GM12878 (cell line): ENCODE data around the gene BBC3. TPM values are rescaled to one million over a fixed set of nuclear protein-coding genes. Genes with fewer than 3 reads are reported as not detected.
A peak's percentile ranks its signal among the peaks of the same experiment; 100 is the strongest.

Source experiments
- ATAC-seq: fragments of 200-7000 bp; cut with Tn5 transposase; 3 replicates; pipeline ENCODE4 v1.9.1; 2020; ENCODE audit warnings: mild to moderate bottlenecking, moderate library complexity
- BruUV-seq: library from RNA; stranded (reverse); fragments of 400-500 nt; replicated peaks from 2 replicates; lab custom pipeline; 2021; lab: Mats Ljungman, UMichigan
- CTCF ChIA-PET: fragments of 300-600 bp; sonication (Branson Sonifier 250); formaldehyde crosslinking; extraction: SDS; loops from one replicate; lab custom pipeline; 2021; ENCODE audit warnings: inconsistent platforms; lab: Yijun Ruan, JAX
- POLR2A ChIA-PET: fragments of 350-600 bp; formaldehyde crosslinking; extraction: SDS; loops from one replicate; lab custom pipeline; 2021; ENCODE audit warnings: inconsistent platforms; lab: Charles Lee
- RAD21 ChIA-PET: fragments of 300-600 bp; sonication (Branson Sonifier 250); formaldehyde crosslinking; loops from one replicate; lab custom pipeline; 2023; ENCODE audit warnings: antibody characterized with exemption; ENCODE audit not compliant: unreplicated experiment; lab: Charles Lee
- SMC1A ChIA-PET: fragments of 300-600 bp; sonication (Branson Sonifier 250); formaldehyde crosslinking; loops from one replicate; lab custom pipeline; 2023; ENCODE audit not compliant: unreplicated experiment, uncharacterized antibody; lab: Charles Lee
- DNase-seq: peaks from one replicate; pipeline ENCODE4 v3.0.0-alpha.2; 2011; ENCODE audit warnings: low read depth, low spot score
- FAIRE-seq: peaks from 3 replicates; lab custom pipeline; 2011; peaks lifted over from hg19 to GRCh38; lab: Jason Lieb, UNC
- H2AFZ ChIP-seq: 2 replicates; pipeline ENCODE4 v1.6.0; 2011; ENCODE audit warnings: low read depth, low read length, control low read depth; ENCODE audit not compliant: control insufficient read depth
- H3K27ac ChIP-seq: 2 replicates; pipeline ENCODE4 v1.5.1; 2011; ENCODE audit warnings: control low read depth; ENCODE audit not compliant: control insufficient read depth, insufficient read depth
- H3K27me3 ChIP-seq, 2 experiments: replicated peaks in 1 of 2; 2 replicates each; pipeline versions ENCODE4 v1.6.0 to v1.6.1; 2011; ENCODE audit warnings: low read length in 1 of 2; ENCODE audit not compliant: control insufficient read depth in 2 of 2, insufficient read depth in 2 of 2
- H3K36me3 ChIP-seq, 2 experiments: 2 replicates each; pipeline ENCODE4 v1.5.1; 2011; ENCODE audit warnings: low read length in 1 of 2; ENCODE audit not compliant: control insufficient read depth in 2 of 2, insufficient read depth in 2 of 2
- H3K4me1 ChIP-seq: 2 replicates; pipeline ENCODE4 v1.6.1; 2011; ENCODE audit warnings: mild to moderate bottlenecking, low read length, moderate library complexity, mixed read lengths; ENCODE audit not compliant: control insufficient read depth, insufficient read depth
- H3K4me2 ChIP-seq: 2 replicates; pipeline ENCODE4 v1.6.0; 2011; ENCODE audit warnings: control low read depth; ENCODE audit not compliant: control insufficient read depth, insufficient read depth
- H3K4me3 ChIP-seq: fragments of 200-600 bp; sonication (generic); 2 replicates; pipeline ENCODE4 v1.5.1; 2016
- H3K79me2 ChIP-seq: 2 replicates; pipeline ENCODE4 v1.6.0; 2011; ENCODE audit warnings: low read length; ENCODE audit not compliant: control insufficient read depth, insufficient read depth
- H3K9ac ChIP-seq: 2 replicates; pipeline ENCODE4 v1.8.0; 2011; ENCODE audit warnings: low read length, control low read depth, mixed read lengths; ENCODE audit not compliant: control insufficient read depth, insufficient read depth
- H3K9me3 ChIP-seq: replicated peaks from 3 replicates; pipeline ENCODE4 v1.5.1; 2011; ENCODE audit warnings: mild to moderate bottlenecking, low read length; ENCODE audit not compliant: control insufficient read depth, insufficient read depth
- H4K20me1 ChIP-seq: 2 replicates; pipeline ENCODE4 v1.6.0; 2011; ENCODE audit not compliant: control insufficient read depth, insufficient read depth
- CHD2 ChIP-seq: IDR thresholded peaks from 2 replicates; pipeline ENCODE4 v1.6.1; 2011; ENCODE audit warnings: low read depth, low read length, improper control_type of control experiment, borderline replicate concordance
- MTA3 ChIP-seq: IDR thresholded peaks from 2 replicates; pipeline ENCODE4 v1.6.1; 2012; ENCODE audit warnings: low read length, inconsistent platforms, borderline replicate concordance
- MYB ChIP-seq: fragments of 150-350 bp; IDR thresholded peaks from 2 replicates; pipeline ENCODE4 v1.6.1; 2014; ENCODE audit warnings: mild to moderate bottlenecking, low read depth, low read length, borderline replicate concordance
- POLR2AphosphoS2 ChIP-seq: IDR thresholded peaks from 2 replicates; pipeline ENCODE4 v1.6.1; 2011; ENCODE audit warnings: low read depth, mild to moderate bottlenecking, low read length, improper control_type of control experiment, moderate library complexity
- STAT1 ChIP-seq: fragments of 450-650 bp; conservative IDR thresholded peaks from 2 replicates; pipeline ENCODE4 v1.6.1; 2014; ENCODE audit warnings: antibody characterized with exemption, mild to moderate bottlenecking
- ZNF384 ChIP-seq: IDR thresholded peaks from 2 replicates; pipeline ENCODE4 v1.6.1; 2012; ENCODE audit warnings: low read depth, mild to moderate bottlenecking, low read length, improper control_type of control experiment, borderline replicate concordance
- WGBS: methylation state at CpG from one replicate; pipeline ENCODE4 v1.1.6; 2016; ENCODE audit warnings: low lambda C conversion rate; ENCODE audit not compliant: insufficient replicate concordance, insufficient coverage; ENCODE audit errors: missing lambda C conversion rate; 5-methylcytosine and 5-hydroxymethylcytosine counted together
- in situ Hi-C: fragments of 300-500 bp; cut with MboI; formaldehyde crosslinking; loops from 9 replicates; pipeline ENCODE4 v1.14.3; 2018; ENCODE audit warnings: mixed read lengths
- intact Hi-C: fragments of 100-400 bp; cut with micrococcal nuclease; formaldehyde crosslinking; loops from one replicate; pipeline ENCODE4 v1.14.2; 2022; ENCODE audit not compliant: unreplicated experiment
- polyA plus RNA-seq, 11 experiments: library from polyadenylated mRNA; depleted of rRNA in 4 of 11; unstranded in 6 of 11; stranded (reverse) in 5 of 11; fragments of >200 nt; fragmentation: Nextera tagmentation in 4 of 11; fragmentation: Illumina TruSeq in 1 of 11; extraction: Ambion mirVana in 4 of 11; extraction: Trizol in 1 of 11; gene quantifications; 1 replicate in 1 of 11; 2 replicates in 10 of 11; pipeline versions ENCODE4 v1.2.1 to v1.2.3, GENCODE V29; 2011 to 2016; ENCODE audit warnings: inconsistent platforms in 2 of 11, missing spikeins in 2 of 11, low read depth in 1 of 11
- total RNA-seq, 4 experiments: library from RNA; depleted of rRNA in 3 of 4; stranded (reverse); fragments of >200 nt in 3 of 4; fragmentation: Illumina TruSeq in 1 of 4; extraction: Trizol in 1 of 4; gene quantifications; 2 replicates each; pipeline versions ENCODE4 v1.2.1 to v1.2.3, GENCODE V29; 2013 to 2021
- TF ChIP-seq, protein P1 (sequence below): IDR thresholded peaks from 2 replicates; pipeline ENCODE4 v1.6.1; 2011; ENCODE audit warnings: borderline replicate concordance, low read depth, mild to moderate bottlenecking, moderate library complexity, mixed read lengths, low read length; ENCODE audit not compliant: insufficient read depth; ENCODE audit errors: extremely low read length
- TF ChIP-seq, protein P2 (sequence below): IDR thresholded peaks from 2 replicates; pipeline ENCODE4 v1.6.1; 2012; ENCODE audit warnings: low read depth, low read length, improper control_type of control experiment

Gene BBC3
- total and polyA plus RNA-seq, 10 of the 15 experiments (the other 5 are each of a cell fraction or from before 2014, with no cell fraction given), result 0.10 to 17.9 (median 7.5) TPM

DNA sequence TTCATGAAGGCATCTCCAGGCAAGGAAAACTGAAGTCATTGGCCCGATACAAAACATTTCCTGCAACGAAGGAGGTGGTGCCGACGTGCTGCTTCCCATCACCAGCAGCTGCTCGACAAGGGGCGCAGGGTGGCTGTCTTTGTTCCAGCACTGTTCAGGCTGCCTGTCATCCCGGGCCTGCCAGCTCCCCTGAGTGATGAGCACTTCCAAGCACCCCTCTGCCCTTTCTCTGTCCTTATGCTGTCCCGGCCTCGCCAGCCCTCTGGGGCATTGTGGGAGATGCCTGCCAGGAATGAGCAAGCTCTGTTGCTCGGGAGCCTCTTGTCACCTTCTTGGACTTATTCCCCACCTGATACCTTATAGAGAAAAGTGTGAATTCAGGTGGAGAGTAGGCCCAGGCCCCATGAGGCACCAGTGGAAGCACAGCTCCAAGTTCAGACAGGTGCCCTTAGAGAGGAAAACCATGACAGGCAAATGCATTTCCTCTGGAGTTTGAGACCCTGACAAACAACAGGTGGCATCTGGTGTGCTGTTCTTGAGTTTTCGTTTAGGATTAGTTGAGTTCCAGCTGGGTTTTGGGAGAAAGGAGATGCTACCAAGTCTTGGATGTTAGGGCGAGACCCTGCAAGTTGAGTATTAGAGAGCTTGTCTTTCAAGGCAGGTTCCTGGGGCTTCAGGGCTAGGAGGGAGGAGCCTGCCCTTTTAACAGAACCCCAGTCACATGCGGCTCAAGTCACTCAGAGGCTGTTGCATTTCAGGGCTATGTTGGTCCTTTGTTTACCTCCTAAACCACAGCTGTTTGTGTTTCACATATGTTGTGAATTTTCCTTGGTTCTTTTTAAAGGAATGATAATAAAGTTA, 21.4 kb downstream of the BBC3 start:
- SMC1A ChIA-PET, result interaction anchor here (0.9 to 7.4 kb wide), 11 partner anchors 16 to 303 kb away, joined by 3 to 211 read pairs (median 19); partner anchors contain the start of gene SAE1
- H3K27ac ChIP-seq, result no peak overlapping the region
- H4K20me1 ChIP-seq, result no peaks in the 10 kb centered on the region
- TSS peak; percentile 77 for BruUV-seq
- H3K36me3 ChIP-seq, result peaks cover 24 to 30% of the 10 kb centered on the region in 2 experiments
- TF ChIP-seq, protein P1, sequence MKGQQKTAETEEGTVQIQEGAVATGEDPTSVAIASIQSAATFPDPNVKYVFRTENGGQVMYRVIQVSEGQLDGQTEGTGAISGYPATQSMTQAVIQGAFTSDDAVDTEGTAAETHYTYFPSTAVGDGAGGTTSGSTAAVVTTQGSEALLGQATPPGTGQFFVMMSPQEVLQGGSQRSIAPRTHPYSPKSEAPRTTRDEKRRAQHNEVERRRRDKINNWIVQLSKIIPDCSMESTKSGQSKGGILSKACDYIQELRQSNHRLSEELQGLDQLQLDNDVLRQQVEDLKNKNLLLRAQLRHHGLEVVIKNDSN, result no peak
- H2AFZ ChIP-seq, result no peak overlapping the region
- WGBS, result 61% methylated on average over 13 of the region's 13 CpGs
- CTCF ChIA-PET, result interaction anchor here (1.0 to 12.2 kb wide), 25 partner anchors 8 to 196 kb away, joined by 3 to 473 read pairs (median 8); partner anchors contain the start of genes CCDC9, DHX34, SAE1 and ZC3H4
- ATAC-seq (no peak), FAIRE-seq (peak; percentile 47), DNase-seq (no peak)
- POLR2A ChIA-PET, result interaction anchor here (0.5 to 4.3 kb wide), 7 partner anchors 8 to 81 kb away, joined by 3 to 66 read pairs (median 4); partner anchors contain the start of gene CCDC9
- no peaks in the 10 kb centered on the region for H3K79me2 ChIP-seq
- in situ Hi-C loops (loop anchor here (5.0 kb wide), 1 partner anchor 38 kb away; no protein-coding TSS in a partner anchor), intact Hi-C loops (loop anchor here (1.0 kb wide), 1 partner anchor 35 kb away; no protein-coding TSS in a partner anchor)
- RAD21 ChIA-PET, result interaction anchor here (1.7 to 7.1 kb wide), 3 partner anchors 9 to 59 kb away, joined by 6 to 255 read pairs (median 17); no protein-coding TSS in a partner anchor
- H3K9me3 ChIP-seq, result no peaks in the 10 kb centered on the region
- no peak overlapping the region for H3K9ac ChIP-seq
- H3K4me1 ChIP-seq, result 0 out of 2 replicates have a peak, but pooled peaks cover 2% of the 10 kb centered on the region
- no peak overlapping the region for H3K4me3 ChIP-seq
- H3K4me2 ChIP-seq, result no peak overlapping the region
- H3K27me3 ChIP-seq, result no peaks in the 10 kb centered on the region

DNA sequence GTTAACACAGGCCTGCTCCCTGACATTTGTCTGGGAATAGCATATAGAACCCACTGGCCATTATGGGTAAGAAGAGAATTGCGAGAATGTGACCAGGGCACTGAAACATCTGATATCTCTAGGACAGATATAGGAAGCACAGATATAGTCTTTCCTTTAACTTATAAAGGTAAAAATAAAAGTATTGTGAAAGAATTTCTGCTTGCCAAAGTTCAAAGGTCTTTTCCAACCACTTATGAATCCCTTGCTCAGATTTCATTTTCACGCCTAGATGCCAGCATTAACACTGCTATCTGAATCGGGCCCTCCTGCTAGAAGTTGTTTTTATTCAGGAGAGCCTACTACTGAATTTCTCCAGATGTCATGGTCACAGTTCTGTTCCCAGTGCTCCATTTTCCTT, 27.7 kb downstream of the BBC3 start:
- Histone ChIP-seq H3K9ac (no peak overlapping the region), H3K4me1 (no peaks in the 10 kb centered on the region), H3K9me3 (no peaks in the 10 kb centered on the region), H4K20me1 (no peaks in the 10 kb centered on the region), H3K27me3 (no peaks in the 10 kb centered on the region), H3K79me2 (no peaks in the 10 kb centered on the region), H3K4me3 (no peak overlapping the region), H3K4me2 (no peak overlapping the region), H3K27ac (no peak overlapping the region), H3K36me3 (peaks cover 31 to 32% of the 10 kb centered on the region in 2 experiments), H2AFZ (no peak overlapping the region)
- WGBS, result 99% methylated on average over 3 of the region's 3 CpGs
- intact Hi-C loops, result no loop called here
- TF ChIP-seq ZNF384 (no peak), MYB (no peak), MTA3 (no peak), STAT1 (no peak), CHD2 (no peak), POLR2AphosphoS2 (no peak)
- TF ChIP-seq, protein P2, sequence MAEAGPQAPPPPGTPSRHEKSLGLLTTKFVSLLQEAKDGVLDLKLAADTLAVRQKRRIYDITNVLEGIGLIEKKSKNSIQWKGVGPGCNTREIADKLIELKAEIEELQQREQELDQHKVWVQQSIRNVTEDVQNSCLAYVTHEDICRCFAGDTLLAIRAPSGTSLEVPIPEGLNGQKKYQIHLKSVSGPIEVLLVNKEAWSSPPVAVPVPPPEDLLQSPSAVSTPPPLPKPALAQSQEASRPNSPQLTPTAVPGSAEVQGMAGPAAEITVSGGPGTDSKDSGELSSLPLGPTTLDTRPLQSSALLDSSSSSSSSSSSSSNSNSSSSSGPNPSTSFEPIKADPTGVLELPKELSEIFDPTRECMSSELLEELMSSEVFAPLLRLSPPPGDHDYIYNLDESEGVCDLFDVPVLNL, result no peak
- CTCF ChIA-PET, result no interaction called here
- ATAC-seq, result no peak
- POLR2A ChIA-PET, result no interaction called here
- no peak for FAIRE-seq
- BruUV-seq, result no TSS peak
- SMC1A ChIA-PET, result no interaction called here
- in situ Hi-C loops, result no loop called here
- no peak for DNase-seq
- RAD21 ChIA-PET, result no interaction called here
